DND-41 (cell line): ENCODE results near the gene SCUBE1.

Source experiments
- ATAC-seq: fragments of 200-7000 bp; cut with Tn5 transposase; 3 replicates; pipeline ENCODE4 v1.9.1; 2021; ENCODE audit warnings: low read depth; ENCODE audit not compliant: insufficient read depth
- DNase-seq: peaks from one replicate; pipeline ENCODE4 v3.0.0-alpha.2; 2020
- H2AFZ ChIP-seq: 2 replicates; pipeline ENCODE4 v1.6.0; 2012; ENCODE audit warnings: low read depth, low read length
- H3K27ac ChIP-seq: 2 replicates; pipeline ENCODE4 v1.5.1; 2012; ENCODE audit warnings: low read length, inconsistent platforms
- H3K27me3 ChIP-seq: fragments of 200-600 bp; sonication (generic); 2 replicates; pipeline ENCODE4 v1.6.0; 2012; ENCODE audit warnings: low read length, mild to moderate bottlenecking, inconsistent platforms; ENCODE audit not compliant: insufficient read depth, poor library complexity
- H3K36me3 ChIP-seq: 2 replicates; pipeline ENCODE4 v1.5.1; 2012; ENCODE audit warnings: low read length, inconsistent platforms; ENCODE audit not compliant: insufficient read depth
- H3K4me1 ChIP-seq: 2 replicates; pipeline ENCODE4 v1.5.1; 2012; ENCODE audit warnings: mild to moderate bottlenecking, low read length; ENCODE audit not compliant: insufficient read depth
- H3K4me2 ChIP-seq: 2 replicates; pipeline ENCODE4 v1.6.0; 2012; ENCODE audit warnings: mild to moderate bottlenecking, moderate library complexity, low read length, inconsistent platforms; ENCODE audit not compliant: insufficient read depth
- H3K4me3 ChIP-seq, 2 experiments: fragments of 200-600 bp in 1 of 2; shearing (Covaris generic) in 1 of 2; 2 replicates each; pipeline ENCODE4 v1.5.1; 2012 to 2016; ENCODE audit warnings: inconsistent platforms in 2 of 2, low read length in 2 of 2, mild to moderate bottlenecking in 2 of 2, low read depth in 1 of 2, moderate library complexity in 1 of 2
- H3K79me2 ChIP-seq: 2 replicates; pipeline ENCODE4 v1.6.0; 2012; ENCODE audit warnings: low read length, inconsistent platforms; ENCODE audit not compliant: insufficient read depth
- H3K9ac ChIP-seq: 2 replicates; pipeline ENCODE4 v1.6.0; 2012; ENCODE audit warnings: low read depth, mild to moderate bottlenecking, inconsistent platforms, low read length, moderate library complexity
- H3K9me3 ChIP-seq: 2 replicates; pipeline ENCODE4 v1.5.1; 2012; ENCODE audit warnings: low read length, moderate library complexity, mild to moderate bottlenecking, inconsistent platforms; ENCODE audit not compliant: insufficient read depth, severe bottlenecking
- H4K20me1 ChIP-seq: 2 replicates; pipeline ENCODE4 v1.6.0; 2012; ENCODE audit warnings: low read length; ENCODE audit not compliant: insufficient read depth
- CTCF ChIP-seq: IDR thresholded peaks from 2 replicates; pipeline ENCODE4 v1.5.1; 2012; ENCODE audit warnings: borderline replicate concordance, low read length, moderate library complexity, mild to moderate bottlenecking; ENCODE audit not compliant: poor library complexity, severe bottlenecking; ENCODE audit errors: extremely low read depth
- EZH2 ChIP-seq: IDR thresholded peaks from 3 replicates; pipeline ENCODE4 v1.6.1; 2012; ENCODE audit warnings: borderline replicate concordance, low read depth, mild to moderate bottlenecking, moderate library complexity, low read length, inconsistent platforms; ENCODE audit not compliant: severe bottlenecking

Gene SCUBE1

GRCh38 chr22:43203471-43203981 is 139.6 kb downstream of the SCUBE1 start:
- no peak overlapping the region for H3K4me3 ChIP-seq
- no peak overlapping the region for H3K27ac ChIP-seq
- H3K79me2 ChIP-seq, result no peaks in the 10 kb centered on the region
- H3K9me3 ChIP-seq, result no peaks in the 10 kb centered on the region
- no peak overlapping the region for H3K9ac ChIP-seq
- H3K27me3 ChIP-seq, result no peaks in the 10 kb centered on the region
- ATAC-seq (no peak), DNase-seq (no peak)
- no peaks in the 10 kb centered on the region for H4K20me1 ChIP-seq
- no peaks in the 10 kb centered on the region for H3K36me3 ChIP-seq
- H3K4me2 ChIP-seq, result no peak overlapping the region
- no peaks in the 10 kb centered on the region for H3K4me1 ChIP-seq
- TF ChIP-seq EZH2 (no peak), CTCF (no peak)
- H2AFZ ChIP-seq, result no peak overlapping the region

GRCh38 chr22:43202756-43203410 is 140.3 kb downstream of the SCUBE1 start:
- H3K27ac ChIP-seq, result no peak overlapping the region
- no peak overlapping the region for H3K9ac ChIP-seq
- no peak overlapping the region for H3K4me3 ChIP-seq
- H3K9me3 ChIP-seq, result no peaks in the 10 kb centered on the region
- H3K27me3 ChIP-seq, result no peaks in the 10 kb centered on the region
- no peak overlapping the region for H3K4me2 ChIP-seq
- H3K36me3 ChIP-seq, result no peaks in the 10 kb centered on the region
- no peak overlapping the region for H2AFZ ChIP-seq
- no peaks in the 10 kb centered on the region for H3K79me2 ChIP-seq
- TF ChIP-seq EZH2 (no peak), CTCF (no peak)
- H3K4me1 ChIP-seq, result no peaks in the 10 kb centered on the region
- DNase-seq (no peak), ATAC-seq (no peak)
- H4K20me1 ChIP-seq, result no peaks in the 10 kb centered on the region

- Histone ChIP-seq H3K36me3 (no peaks in the 10 kb centered on the region), H3K79me2 (no peaks in the 10 kb centered on the region), H3K9me3 (no peaks in the 10 kb centered on the region), H3K4me3 (no peak overlapping the region), H3K27me3 (no peaks in the 10 kb centered on the region), H2AFZ (no peak overlapping the region), H4K20me1 (no peaks in the 10 kb centered on the region), H3K4me1 (no peaks in the 10 kb centered on the region), H3K4me2 (no peak overlapping the region), H3K27ac (no peak overlapping the region), H3K9ac (no peak overlapping the region)
- DNase-seq, result no peak
- TF ChIP-seq CTCF (no peak), EZH2 (no peak)
- ATAC-seq, result no peak
These were observed 140.8 kb downstream of the SCUBE1 start for GRCh38 chr22:43202326-43202725.
